H9 (cell line): Measurements from ENCODE around the gene SEMA5A. TPM values are rescaled to one million over a fixed set of nuclear protein-coding genes. Genes with fewer than 3 reads are reported as not detected.

Experiments used
- DNase-seq: peaks from one replicate; pipeline ENCODE4 v3.0.0-alpha.2; 2017
- H2AFZ ChIP-seq: one replicate; pipeline ENCODE4 v1.6.1; 2013; ENCODE audit warnings: mild to moderate bottlenecking, low read length, control low read depth, moderate library complexity
- H2AK5ac ChIP-seq: 2 replicates; pipeline ENCODE4 v1.6.1; 2013; ENCODE audit warnings: low read length, control low read depth, mixed read lengths; ENCODE audit not compliant: insufficient read length
- H2BK120ac ChIP-seq: one replicate; pipeline ENCODE4 v1.6.1; 2013; ENCODE audit warnings: low read depth, mild to moderate bottlenecking, low read length, control low read depth, inconsistent platforms; ENCODE audit not compliant: poor library complexity, severe bottlenecking
- H2BK12ac ChIP-seq: 2 replicates; pipeline ENCODE4 v1.6.1; 2013; ENCODE audit warnings: low read length, control low read depth, mixed read lengths, low read depth; ENCODE audit not compliant: insufficient read length
- H2BK15ac ChIP-seq: 2 replicates; pipeline ENCODE4 v1.6.1; 2013; ENCODE audit warnings: low read depth, low read length, control low read depth
- H2BK20ac ChIP-seq: one replicate; pipeline ENCODE4 v1.6.1; 2013; ENCODE audit warnings: low read depth, mild to moderate bottlenecking, low read length, control low read depth, inconsistent platforms; ENCODE audit not compliant: poor library complexity, severe bottlenecking
- H2BK5ac ChIP-seq: 2 replicates; pipeline ENCODE4 v1.6.1; 2013; ENCODE audit warnings: low read length, control low read depth, mixed read lengths; ENCODE audit not compliant: insufficient read length
- H3K14ac ChIP-seq: 2 replicates; pipeline ENCODE4 v1.6.1; 2013; ENCODE audit warnings: low read length, control low read depth; ENCODE audit not compliant: insufficient read depth
- H3K18ac ChIP-seq: 2 replicates; pipeline ENCODE4 v1.6.1; 2013; ENCODE audit warnings: low read depth, mild to moderate bottlenecking, mixed read lengths, low read length, control low read depth; ENCODE audit not compliant: insufficient read length
- H3K23ac ChIP-seq: 2 replicates; pipeline ENCODE4 v1.6.1; 2013; ENCODE audit warnings: low read length, control low read depth, mixed read lengths, low read depth; ENCODE audit not compliant: insufficient read length
- H3K23me2 ChIP-seq: 2 replicates; pipeline ENCODE4 v1.6.1; 2013; ENCODE audit warnings: low read depth, mild to moderate bottlenecking, mixed read lengths, low read length, control low read depth; ENCODE audit not compliant: insufficient read length, poor library complexity, severe bottlenecking
- H3K27ac ChIP-seq: 2 replicates; pipeline ENCODE4 v1.5.1; 2013; ENCODE audit warnings: low read length, control low read depth, mixed read lengths, low read depth; ENCODE audit not compliant: insufficient read length
- H3K27me3 ChIP-seq: 2 replicates; pipeline ENCODE4 v1.6.1; 2013; ENCODE audit warnings: low read length, control low read depth, inconsistent platforms; ENCODE audit not compliant: insufficient read depth
- H3K4ac ChIP-seq: 2 replicates; pipeline ENCODE4 v1.6.1; 2013; ENCODE audit warnings: low read depth, mild to moderate bottlenecking, control low read depth, inconsistent platforms, low read length, moderate library complexity
- H3K4me1 ChIP-seq: 2 replicates; pipeline ENCODE4 v1.6.1; 2013; ENCODE audit warnings: low read length, control low read depth, inconsistent platforms; ENCODE audit not compliant: insufficient read depth
- H3K4me2 ChIP-seq: 2 replicates; pipeline ENCODE4 v1.6.1; 2013; ENCODE audit warnings: low read length, control low read depth, mixed read lengths; ENCODE audit not compliant: insufficient read length, insufficient read depth
- H3K56ac ChIP-seq: 2 replicates; pipeline ENCODE4 v1.6.1; 2013; ENCODE audit warnings: low read depth, mild to moderate bottlenecking, mixed read lengths, low read length, control low read depth; ENCODE audit not compliant: insufficient read length
- H3K79me1 ChIP-seq: 2 replicates; pipeline ENCODE4 v1.6.1; 2013; ENCODE audit warnings: low read depth, mild to moderate bottlenecking, moderate library complexity, low read length, control low read depth, inconsistent platforms; ENCODE audit not compliant: insufficient read depth, poor library complexity, severe bottlenecking
- H3K79me2 ChIP-seq: 2 replicates; pipeline ENCODE4 v1.6.1; 2013; ENCODE audit warnings: low read length, control low read depth, inconsistent platforms; ENCODE audit not compliant: insufficient read depth
- H3K9ac ChIP-seq: 2 replicates; pipeline ENCODE4 v1.6.1; 2013; ENCODE audit warnings: low read length, control low read depth, mixed read lengths; ENCODE audit not compliant: insufficient read length; ENCODE audit errors: extremely low read depth
- H3K9me3 ChIP-seq: one replicate; pipeline ENCODE4 v1.6.1; 2013; ENCODE audit warnings: low read depth, low read length, inconsistent platforms; ENCODE audit not compliant: control insufficient read depth
- H3T11ph ChIP-seq: one replicate; pipeline ENCODE4 v1.6.1; 2013; ENCODE audit warnings: mild to moderate bottlenecking, low read length, control low read depth, inconsistent platforms
- H4K20me1 ChIP-seq: one replicate; pipeline ENCODE4 v1.6.1; 2013; ENCODE audit not compliant: control insufficient read depth, insufficient read length, insufficient read depth
- H4K5ac ChIP-seq: 2 replicates; pipeline ENCODE4 v1.6.1; 2013; ENCODE audit warnings: low read depth, mild to moderate bottlenecking, mixed read lengths, low read length, control low read depth; ENCODE audit not compliant: insufficient read length
- H4K8ac ChIP-seq: replicated peaks from 2 replicates; pipeline ENCODE4 v1.6.1; 2013; ENCODE audit warnings: low read length, control low read depth, mixed read lengths, low read depth; ENCODE audit not compliant: insufficient read length
- H4K91ac ChIP-seq: 2 replicates; pipeline ENCODE4 v1.6.1; 2013; ENCODE audit warnings: low read depth, mild to moderate bottlenecking, moderate library complexity, mixed read lengths, low read length, control low read depth; ENCODE audit not compliant: insufficient read length
- H3K27ac Mint-ChIP-seq, 3 experiments: 2 replicates in 2 of 3; 3 replicates in 1 of 3; pipeline ENCODE4 v1.8.0; 2020 to 2021; ENCODE audit warnings: mixed read lengths in 3 of 3, mild to moderate bottlenecking in 1 of 3, moderate library complexity in 1 of 3
- H3K27me3 Mint-ChIP-seq: 2 replicates; pipeline ENCODE4 v1.8.0; 2021; ENCODE audit warnings: low read depth, mild to moderate bottlenecking, moderate library complexity, mixed read lengths
- H3K36me3 Mint-ChIP-seq, 3 experiments: 2 replicates in 2 of 3; 3 replicates in 1 of 3; pipeline ENCODE4 v1.8.0; 2020 to 2021; ENCODE audit warnings: low read depth in 3 of 3, mixed read lengths in 3 of 3; ENCODE audit not compliant: insufficient read depth in 1 of 3
- H3K4me1 Mint-ChIP-seq, 2 experiments: 2 replicates each; pipeline ENCODE4 v1.8.0; 2020; ENCODE audit warnings: mixed read lengths in 2 of 2
- H3K4me3 Mint-ChIP-seq, 2 experiments: 2 replicates in 1 of 2; 3 replicates in 1 of 2; pipeline ENCODE4 v1.8.0; 2020 to 2021; ENCODE audit warnings: mild to moderate bottlenecking in 2 of 2, mixed read lengths in 2 of 2, moderate library complexity in 1 of 2
- H3K9me3 Mint-ChIP-seq, 2 experiments: 2 replicates in 1 of 2; 3 replicates in 1 of 2; pipeline ENCODE4 v1.8.0; 2020; ENCODE audit warnings: mild to moderate bottlenecking in 2 of 2, mixed read lengths in 2 of 2, moderate library complexity in 1 of 2
- WGBS: extraction: QIAGEN DNeasy Blood & Tissue Kit; methylation state at CpG from one replicate; pipeline ENCODE4 v1.1.7; 2013; ENCODE audit warnings: missing lambda C conversion rate, low lambda C conversion rate, mixed read lengths; ENCODE audit not compliant: insufficient read length; ENCODE audit errors: extremely low coverage; 5-methylcytosine and 5-hydroxymethylcytosine counted together
- total RNA-seq: library from RNA; stranded (reverse); gene quantifications from 2 replicates; pipeline ENCODE4 v1.2.1, GENCODE V29; 2021
- TF ChIP-seq, protein P1 (sequence below): fragments of 200-600 bp; sonication (generic); conservative IDR thresholded peaks from 3 replicates; pipeline ENCODE4 v1.8.0; 2021; ENCODE audit warnings: antibody characterized with exemption, mild to moderate bottlenecking

SEMA5A gene
- total RNA-seq, 1 experiment from 2014 or later: 4.3 TPM

DNA sequence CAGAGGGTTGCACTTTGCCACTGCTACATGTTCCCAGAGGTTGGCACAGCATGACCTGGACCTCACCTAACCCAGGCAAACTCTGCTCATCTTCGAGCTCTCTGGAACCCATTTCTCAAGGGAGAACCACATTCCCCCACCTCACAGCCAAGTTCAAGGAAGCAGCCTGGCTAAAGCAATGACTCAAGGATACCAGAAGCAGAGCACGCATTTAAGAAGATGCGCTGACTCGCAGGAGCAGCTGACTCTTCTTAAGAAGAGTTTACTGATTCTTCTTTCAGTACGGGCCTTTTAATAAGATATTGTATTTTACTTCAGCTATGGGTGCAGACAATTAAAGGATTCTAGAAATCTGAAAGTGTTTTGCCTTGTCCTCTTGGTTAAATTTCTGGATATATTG, 4.1 kb upstream of the SEMA5A start:
- H3K79me2 ChIP-seq: no peaks in the 10 kb centered on the region

More for the DNA sequence above, 4.1 kb upstream of the SEMA5A start:
- Mint-ChIP-seq H3K36me3 (peaks cover 13 to 29% (median 27%) of the 10 kb centered on the region in 3 experiments), H3K27ac (no peak overlapping the region), H3K9me3 (no peaks in the 10 kb centered on the region; a peak in 1 of 5 replicates), H3K4me3 (no peak overlapping the region), H3K4me1 (peaks cover 13% of the 10 kb centered on the region in 2 experiments), H3K27me3 (peaks cover 6% of the 10 kb centered on the region)
- no peak overlapping the region for H3T11ph ChIP-seq
- no peak overlapping the region for H4K5ac ChIP-seq
- no peak overlapping the region for H2BK120ac ChIP-seq
- no peak overlapping the region for H3K14ac ChIP-seq
- no peak overlapping the region for H3K56ac ChIP-seq
- H2BK20ac ChIP-seq: no peak overlapping the region
- no peak overlapping the region for H3K18ac ChIP-seq
- no peak overlapping the region for H3K9ac ChIP-seq
- no peaks in the 10 kb centered on the region for H3K79me1 ChIP-seq
- no peak overlapping the region for H4K91ac ChIP-seq
- no peaks in the 10 kb centered on the region for H3K9me3 ChIP-seq
- H4K20me1 ChIP-seq: no peaks in the 10 kb centered on the region
- no CpG with 5 or more reads among the region's 5 CpGs for WGBS
- no peak overlapping the region for H3K4ac ChIP-seq
- no peak overlapping the region for H3K4me2 ChIP-seq
- TF ChIP-seq, protein P1, sequence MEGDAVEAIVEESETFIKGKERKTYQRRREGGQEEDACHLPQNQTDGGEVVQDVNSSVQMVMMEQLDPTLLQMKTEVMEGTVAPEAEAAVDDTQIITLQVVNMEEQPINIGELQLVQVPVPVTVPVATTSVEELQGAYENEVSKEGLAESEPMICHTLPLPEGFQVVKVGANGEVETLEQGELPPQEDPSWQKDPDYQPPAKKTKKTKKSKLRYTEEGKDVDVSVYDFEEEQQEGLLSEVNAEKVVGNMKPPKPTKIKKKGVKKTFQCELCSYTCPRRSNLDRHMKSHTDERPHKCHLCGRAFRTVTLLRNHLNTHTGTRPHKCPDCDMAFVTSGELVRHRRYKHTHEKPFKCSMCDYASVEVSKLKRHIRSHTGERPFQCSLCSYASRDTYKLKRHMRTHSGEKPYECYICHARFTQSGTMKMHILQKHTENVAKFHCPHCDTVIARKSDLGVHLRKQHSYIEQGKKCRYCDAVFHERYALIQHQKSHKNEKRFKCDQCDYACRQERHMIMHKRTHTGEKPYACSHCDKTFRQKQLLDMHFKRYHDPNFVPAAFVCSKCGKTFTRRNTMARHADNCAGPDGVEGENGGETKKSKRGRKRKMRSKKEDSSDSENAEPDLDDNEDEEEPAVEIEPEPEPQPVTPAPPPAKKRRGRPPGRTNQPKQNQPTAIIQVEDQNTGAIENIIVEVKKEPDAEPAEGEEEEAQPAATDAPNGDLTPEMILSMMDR: no peak
- no peak overlapping the region for H2BK15ac ChIP-seq
- H3K23me2 ChIP-seq: peaks cover 16% of the 10 kb centered on the region
- 0 out of 2 replicates have a peak, but pooled peaks cover 4% of the 10 kb centered on the region for H3K4me1 ChIP-seq
- H4K8ac ChIP-seq: no peak overlapping the region
- DNase-seq: no peak
- no peak overlapping the region for H2BK5ac ChIP-seq
- no peak overlapping the region for H2BK12ac ChIP-seq
- H3K27me3 ChIP-seq: no peaks in the 10 kb centered on the region
- no peak overlapping the region for H3K23ac ChIP-seq
- no peak overlapping the region for H2AK5ac ChIP-seq
- H3K27ac ChIP-seq: no peak overlapping the region
- no peak overlapping the region for H2AFZ ChIP-seq
